HG03064 (cell line): Measurements from ENCODE around the gene AHCTF1.

Source experiments
- ATAC-seq: cut with Tn5 transposase; IDR thresholded peaks from one replicate; pipeline ENCODE4 v1.9.1; 2021; ENCODE audit warnings: low read depth; ENCODE audit not compliant: unreplicated experiment

Gene AHCTF1

DNA sequence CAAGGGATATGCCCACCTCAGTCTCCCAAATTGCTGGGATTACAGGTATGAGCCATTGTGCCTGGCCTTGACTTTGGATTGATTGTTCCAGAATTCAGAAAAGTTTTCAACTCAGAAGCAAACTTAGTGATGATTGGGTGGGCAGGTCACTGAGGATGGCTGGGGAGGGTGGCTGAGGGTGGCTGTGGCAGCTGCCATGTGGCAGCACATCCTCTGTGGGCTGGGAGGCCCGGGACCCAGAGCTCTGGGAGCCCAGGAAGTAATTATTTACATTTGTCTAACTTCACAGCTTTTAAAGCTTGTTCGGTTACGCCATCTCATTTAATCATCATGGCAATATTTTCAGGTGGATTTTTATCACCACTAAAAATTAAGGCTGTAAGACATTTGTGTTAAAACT is 131.4 kb downstream of the AHCTF1 start:
- ATAC-seq: no peak

DNA sequence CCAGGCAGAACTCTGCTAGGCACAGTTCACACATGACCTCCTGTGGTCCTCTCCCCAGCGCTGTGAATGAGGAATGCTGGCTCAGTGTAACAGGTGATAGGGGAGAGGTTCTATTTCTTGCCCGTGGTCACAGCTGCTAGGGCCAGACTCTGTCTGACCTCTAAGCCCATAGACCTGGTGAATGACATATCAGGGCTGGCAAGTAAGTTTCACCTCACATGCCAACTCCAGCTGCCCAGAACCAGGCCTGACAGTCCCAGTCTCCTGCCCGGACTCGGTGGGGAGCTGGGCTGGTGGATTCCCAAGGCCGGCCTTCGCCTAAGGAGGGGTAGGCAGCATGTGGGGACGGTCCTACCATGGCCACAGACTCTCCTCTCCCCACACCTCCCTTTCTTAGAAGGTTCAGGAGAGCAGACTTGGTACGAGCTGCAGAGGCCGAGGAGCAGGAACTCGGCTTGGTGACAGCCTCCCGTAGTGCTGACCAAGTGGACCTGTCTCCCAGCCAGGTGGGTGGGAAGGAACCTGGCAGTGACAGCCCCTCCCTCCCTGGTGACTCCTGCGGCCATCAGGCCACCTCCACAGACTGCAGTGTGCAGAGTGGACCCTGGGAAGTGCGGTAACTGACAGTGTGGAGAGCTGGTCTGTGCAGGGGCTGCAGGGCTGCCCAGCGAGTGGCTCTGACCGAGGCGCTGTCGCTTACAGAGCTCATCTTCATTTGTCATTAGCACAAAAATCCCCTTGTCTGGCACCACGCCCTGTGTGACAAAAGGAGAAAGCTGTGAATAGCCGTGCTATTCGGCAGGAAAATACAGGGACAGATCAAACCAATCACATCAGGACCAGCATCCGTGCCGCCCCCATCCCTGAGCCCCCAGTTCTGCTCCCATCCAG is 132.9 kb downstream of the AHCTF1 start:
- no peak for ATAC-seq

DNA sequence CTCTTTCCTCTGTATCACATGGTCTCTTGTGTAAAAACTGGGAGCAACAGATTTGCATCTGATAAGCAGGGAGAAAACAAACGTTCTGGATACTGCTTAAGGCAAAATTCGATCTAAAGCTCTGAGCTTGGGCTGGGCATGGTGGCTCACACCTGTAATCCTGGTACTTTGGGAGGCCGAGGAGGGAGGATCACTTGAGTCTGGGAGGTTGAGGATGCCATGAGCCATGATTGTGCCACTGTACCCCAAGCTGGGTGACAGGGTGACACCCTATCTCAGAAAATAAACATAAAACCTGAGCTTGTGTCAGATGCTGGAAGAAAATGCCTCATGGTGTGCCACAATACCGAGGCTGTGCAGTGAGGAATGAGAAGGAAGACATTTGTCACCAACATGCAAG is 133.6 kb downstream of the AHCTF1 start:
- ATAC-seq: no peak

DNA sequence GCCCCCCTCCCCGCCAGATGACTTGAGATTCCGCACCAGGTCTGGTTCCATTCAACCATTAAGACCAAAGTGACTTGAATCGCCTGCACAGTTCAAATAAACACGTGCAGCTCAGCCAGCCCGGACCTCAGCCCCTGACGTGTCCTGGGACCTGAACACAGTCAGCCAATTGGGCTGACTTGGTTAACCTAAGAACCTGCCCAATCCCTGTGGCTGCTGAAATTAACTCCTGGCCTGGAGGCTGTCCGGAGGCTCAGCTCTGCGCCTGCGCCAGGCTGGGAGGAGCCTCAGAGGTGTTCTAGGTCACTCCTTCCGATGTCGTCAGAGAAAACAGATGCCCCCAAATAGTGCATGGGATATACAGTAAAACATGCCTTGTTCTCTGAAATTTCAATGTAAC is 134.2 kb downstream of the AHCTF1 start:
- no peak for ATAC-seq

DNA sequence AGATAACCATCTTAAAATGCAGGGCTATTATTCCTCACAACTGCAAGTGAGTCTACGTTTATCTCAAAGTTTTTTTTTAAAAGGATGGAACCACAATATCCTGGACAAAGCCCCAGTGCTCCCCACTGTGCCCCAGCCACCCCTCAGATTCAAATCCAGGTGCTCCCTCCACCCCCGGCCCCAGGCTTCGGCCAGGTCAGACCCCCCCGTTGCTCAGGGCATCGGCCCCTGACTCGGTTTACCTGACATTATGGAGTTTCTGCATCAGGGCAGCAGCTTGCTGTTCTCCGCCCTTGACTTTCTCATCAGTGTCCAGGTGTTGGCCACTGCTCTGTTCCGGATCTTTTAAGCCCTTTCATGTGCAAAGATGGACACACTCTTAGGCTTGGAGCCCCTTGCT is 134.6 kb downstream of the AHCTF1 start:
- ATAC-seq: no peak

DNA sequence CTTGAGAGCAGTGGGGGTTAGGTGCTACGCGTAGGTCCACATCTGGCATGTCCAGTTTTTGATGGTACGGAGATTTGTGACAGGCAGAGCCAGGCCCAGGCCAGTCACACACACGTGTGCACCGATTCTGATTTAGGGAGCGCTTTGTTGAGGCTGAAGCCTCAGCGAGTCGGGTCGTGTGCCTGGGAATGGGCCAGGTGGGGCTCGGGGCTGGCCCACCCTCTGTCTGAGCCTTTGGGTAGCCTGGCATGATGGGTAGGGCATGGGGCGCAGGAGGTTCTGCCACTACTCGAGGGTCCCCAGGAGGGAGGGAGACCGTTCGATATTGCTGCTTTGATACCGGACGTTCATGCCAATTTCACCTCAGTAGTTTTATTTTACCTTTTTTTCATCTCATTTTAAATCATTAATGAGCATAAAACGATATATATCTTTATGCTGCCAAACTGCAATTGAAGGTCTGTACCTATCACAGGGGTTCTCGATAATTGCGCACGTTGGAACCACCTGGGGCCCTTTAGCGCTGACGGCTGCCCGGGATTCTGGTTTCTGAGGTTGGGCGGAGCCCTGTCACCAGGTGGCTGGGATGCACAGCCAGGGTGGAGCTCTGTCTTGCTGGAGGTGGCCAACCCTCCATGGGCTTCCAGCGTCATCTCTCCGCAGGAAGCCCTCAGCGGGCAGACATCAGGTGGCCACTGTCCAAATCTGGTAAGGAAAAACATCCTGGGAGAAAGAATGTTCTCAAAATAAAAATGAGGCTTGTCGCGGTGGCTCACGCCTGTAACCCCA is 135.6 kb downstream of the AHCTF1 start:
- no peak for ATAC-seq

DNA sequence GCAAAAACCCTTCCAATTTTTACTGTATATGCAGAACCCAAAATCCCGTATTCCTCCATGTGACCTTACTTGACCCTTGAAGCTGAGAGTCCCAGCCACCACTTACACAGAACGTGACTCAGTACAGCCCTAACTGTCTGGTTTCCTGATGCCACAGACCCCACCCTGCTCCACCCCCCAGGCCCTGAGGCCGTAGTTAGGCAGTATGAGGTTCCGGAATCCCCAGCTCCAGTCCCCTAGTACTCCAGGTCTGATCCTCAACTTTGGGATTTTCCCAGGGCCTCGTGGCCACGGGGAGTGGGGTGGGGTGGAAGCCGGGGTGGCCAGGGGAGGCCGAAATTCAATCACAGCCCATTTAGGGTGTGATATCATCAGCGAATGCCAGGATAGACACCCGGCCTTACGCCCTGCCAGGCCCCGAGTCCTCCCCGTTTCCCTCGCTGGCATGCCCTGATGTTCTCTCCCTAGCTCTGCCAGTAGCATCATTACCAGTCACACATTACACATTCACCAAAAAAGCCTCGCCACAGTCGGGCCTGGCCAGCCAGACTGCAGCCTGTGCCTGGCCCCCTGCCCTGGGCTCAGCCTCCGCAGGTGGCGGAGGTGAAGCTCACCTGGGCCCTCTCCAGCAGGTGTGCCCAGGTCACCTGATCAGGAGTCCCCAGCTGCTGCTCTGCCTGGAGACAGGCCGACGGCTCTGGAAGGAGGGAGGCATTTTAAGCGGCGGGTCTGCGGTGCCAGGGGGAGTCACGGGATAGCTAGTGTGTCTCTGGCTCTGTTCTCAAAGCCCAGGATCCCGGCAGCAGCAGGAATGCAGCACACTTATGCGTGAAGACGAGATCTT is 136.7 kb downstream of the AHCTF1 start:
- ATAC-seq: no peak

DNA sequence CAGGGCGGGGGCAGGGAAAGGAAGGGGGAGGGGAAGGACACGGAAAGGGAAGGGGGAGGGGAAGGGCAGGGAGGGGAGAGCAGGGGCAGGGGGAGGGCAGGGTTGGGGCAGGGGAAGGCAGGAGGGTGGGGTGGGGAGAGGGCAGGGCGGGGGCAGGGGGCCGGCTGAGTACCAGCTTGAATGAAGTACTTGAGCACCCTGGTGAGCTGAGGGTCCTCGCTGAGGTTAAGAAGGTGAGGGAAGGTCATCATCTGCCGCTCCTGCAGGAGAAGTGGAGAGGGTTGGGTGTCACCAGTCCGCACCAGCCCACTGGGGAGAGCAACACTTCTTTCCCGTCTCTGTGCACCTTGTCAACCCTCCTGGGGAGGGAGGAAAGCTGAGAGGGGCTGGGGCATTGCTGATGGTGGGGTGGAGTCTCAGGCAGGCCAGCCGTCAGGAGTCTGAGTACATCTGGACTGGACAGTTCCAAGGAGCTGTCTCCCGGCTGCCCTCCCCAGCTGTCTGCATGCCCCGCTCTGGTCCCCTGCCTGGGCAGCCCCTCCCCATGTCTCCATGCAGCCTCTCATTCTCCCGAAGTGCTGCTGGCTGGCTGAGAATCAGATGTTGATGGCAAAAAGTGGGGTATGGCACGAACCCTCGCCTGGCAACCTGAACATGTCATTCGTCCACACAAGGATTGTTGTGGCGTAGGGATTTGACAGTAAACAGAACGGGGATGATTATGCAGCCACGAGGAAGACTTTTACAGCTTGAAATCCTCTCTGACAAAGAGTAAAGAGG is 137.5 kb downstream of the AHCTF1 start:
- no peak for ATAC-seq

DNA sequence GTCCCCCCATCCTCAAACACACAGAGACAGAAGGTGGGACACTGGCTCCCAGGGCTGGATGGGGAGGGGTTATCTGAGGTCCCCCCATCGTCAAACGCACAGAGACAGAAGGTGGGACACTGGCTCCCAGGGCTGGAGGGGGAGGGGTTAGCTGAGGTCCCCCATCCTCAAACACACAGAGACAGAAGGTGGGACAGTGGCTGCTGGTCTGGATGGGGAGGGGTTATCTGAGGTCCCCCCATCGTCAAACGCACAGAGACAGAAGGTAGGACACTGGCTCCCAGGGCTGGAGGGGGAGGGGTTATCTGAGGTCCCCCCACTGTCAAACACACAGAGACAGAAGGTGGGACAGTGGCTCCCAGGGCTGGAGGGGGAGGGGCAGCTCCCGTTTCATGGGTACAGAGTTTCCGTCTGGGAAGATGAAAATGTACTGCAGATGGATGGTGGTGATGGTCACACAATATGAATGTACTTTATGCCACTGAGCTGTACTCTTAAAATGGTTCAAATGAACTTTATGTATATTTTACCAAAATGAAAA is 138.3 kb downstream of the AHCTF1 start:
- no peak for ATAC-seq

DNA sequence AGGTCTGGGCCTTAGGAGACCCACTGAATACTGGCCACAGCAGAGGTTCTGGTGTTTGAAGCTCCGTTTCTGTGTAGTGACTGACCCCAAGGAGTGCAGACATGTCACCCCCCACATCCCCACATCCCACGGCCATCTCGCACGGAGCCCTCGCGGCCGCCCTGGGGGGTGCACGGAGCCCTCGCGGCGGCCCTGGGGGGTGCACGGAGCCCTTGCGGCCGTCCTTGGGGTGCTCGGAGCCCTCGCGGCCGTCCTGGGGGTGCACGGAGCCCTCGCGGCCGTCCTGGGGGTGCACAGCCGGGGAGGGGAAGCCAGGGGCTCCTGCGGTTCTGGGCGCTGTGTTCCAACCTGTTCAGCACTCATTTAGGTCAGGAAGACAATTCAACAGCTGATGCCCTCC is 139.1 kb downstream of the AHCTF1 start:
- no peak for ATAC-seq

DNA sequence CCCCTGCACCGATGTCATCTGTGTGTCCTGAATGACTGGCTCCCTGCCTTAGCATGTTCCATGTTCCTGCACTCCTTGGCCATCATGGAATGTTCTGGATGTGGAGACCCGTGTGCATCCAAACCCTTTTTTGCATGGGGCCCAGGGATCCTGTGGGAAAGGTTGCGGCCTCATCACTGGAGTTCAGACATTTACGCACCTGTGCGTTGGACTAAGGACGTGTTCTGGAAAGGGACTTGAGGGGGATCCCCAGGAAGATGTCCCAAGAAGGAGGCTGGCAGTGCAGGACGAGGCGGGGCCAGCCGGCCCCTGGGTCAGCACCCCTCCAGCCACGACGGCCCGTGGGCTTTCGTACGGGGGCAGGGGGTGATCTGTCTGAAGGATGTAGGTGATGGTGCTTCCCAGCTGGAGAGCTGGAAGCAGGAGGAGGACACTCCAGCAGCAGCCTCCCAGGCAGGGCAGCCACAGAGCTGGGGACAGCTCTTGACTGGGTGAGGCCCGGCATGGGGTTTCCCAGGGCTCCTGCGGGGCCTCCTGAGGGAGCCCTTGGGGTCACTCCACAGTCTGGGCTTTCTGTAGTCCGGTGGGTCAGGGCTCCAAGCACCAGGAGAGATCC is 140.3 kb downstream of the AHCTF1 start:
- ATAC-seq: no peak

DNA sequence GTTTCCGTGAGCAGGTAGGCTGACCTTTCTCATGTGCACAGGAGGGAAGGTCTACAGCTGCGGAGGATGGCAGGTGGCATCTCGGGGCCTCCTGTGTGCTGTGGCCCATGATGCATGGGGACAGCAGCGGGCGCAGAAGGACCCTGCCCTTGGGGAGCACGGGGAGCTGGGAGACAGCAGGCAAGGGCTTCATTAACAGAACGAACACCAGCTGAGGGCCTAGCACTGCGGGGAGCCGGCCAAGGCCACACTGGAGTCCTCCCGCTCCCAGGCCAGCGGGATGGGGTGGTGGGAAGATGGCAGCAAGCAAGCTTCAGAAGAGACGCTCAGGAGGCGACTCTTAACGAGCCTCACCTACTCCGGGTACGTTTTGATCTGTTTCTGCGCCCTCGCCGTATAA is 140.9 kb downstream of the AHCTF1 start:
- ATAC-seq: no peak

DNA sequence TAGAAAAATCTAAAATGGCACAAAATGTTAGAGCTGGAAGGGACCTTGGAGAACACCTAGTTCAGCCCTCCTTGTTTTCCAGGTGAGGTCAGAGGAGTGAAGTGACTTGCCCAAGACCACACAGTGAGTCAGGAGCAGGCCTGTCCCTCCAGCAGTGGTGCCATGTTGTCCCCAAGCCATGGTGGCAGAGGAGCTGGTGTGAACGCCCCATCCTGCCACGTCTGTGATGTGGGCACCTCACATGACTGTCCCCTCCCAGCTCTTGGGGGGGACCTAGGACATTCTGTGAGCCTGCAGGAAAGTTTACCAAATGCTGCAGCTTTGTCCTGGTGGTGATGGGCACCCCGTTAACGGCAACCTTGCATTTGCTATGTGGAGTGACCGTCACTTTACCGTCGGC is 141.4 kb downstream of the AHCTF1 start:
- no peak for ATAC-seq

DNA sequence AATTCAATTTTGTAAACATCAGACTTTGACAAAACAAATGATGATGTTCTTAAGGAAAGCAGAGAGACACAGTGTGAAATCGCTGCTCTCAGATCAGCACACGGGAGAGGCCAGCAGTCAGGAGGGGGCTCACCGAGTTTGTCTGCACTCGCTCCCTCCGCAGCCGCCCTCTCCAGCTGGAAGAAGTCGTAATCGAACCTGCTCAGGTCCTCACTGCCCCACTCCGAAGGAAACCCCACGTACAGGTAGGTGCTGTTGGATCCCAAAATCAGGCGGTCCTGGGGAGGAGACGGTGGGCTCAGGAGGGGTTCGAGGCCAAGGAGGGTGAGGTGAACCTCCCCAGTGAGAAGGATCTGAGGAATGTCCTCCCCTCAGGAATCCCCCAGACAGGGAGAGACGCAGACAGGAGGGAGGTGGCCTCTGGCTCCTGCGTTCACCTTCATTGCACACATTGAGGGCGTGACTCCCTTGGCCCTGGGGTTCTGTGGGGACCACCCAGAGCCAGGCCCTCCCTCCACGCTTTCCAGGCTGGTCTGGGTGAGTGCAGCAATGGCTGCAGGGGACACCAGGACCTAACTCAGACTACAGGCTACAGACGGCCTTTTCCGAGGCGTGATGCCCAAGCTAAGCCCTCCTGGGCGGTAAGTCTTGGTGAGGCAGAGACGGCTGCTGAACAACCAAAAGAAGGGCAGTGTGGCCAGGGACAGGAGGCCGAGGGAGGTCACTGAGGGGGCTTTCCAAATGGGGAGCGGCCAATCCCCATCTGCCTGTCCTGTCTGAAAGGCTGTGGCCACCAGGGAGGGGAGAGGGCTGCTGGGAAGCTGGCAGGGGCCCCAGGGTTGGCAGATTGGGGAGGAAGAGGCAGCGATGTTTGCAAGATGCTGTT is 142.1 kb downstream of the AHCTF1 start:
- no peak for ATAC-seq
